ENCODE data around the gene RPL15.
"Not testable (repeated sequence)": the region's sequence is repeated elsewhere in the genome, so short reads cannot be mapped to it uniquely, and the experiment has no call there.

RPL15 gene

GRCh38 chr3:23889950-23890349 lies 27.0 kb upstream of the RPL15 start:
- no peak for DNase-seq

- no peak for DNase-seq
Observed at GRCh38 chr3:23894254-23895061, 22.5 kb upstream of the RPL15 start.

GRCh38 chr3:23895181-23895580 lies 21.8 kb upstream of the RPL15 start:
- no peak for DNase-seq

GRCh38 chr3:23900744-23901143 lies 16.2 kb upstream of the RPL15 start:
- no peak for DNase-seq

DNA sequence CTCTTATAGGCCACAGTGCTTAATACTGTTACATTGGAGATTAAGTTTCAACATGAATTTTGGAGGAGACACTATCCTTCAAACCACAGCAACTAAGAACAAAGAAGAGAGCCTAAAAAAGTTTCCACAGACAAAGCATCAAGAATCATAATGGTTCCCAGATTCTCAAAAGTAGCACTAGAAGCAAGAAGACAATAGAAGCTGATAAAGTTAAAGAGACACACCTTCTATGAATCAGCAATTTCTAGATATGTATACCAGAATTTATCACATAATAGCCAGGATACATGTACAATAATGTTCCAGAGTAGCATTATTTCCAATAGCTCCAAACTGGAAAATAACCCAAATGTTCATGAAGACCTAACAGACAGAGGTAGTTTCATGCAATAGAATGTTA lies 12.4 kb upstream of the RPL15 start:
- no peak for DNase-seq

GRCh38 chr3:23909341-23909740 lies 7.6 kb upstream of the RPL15 start:
- DNase-seq = no peak

GRCh38 chr3:23911397-23911796 lies 5.5 kb upstream of the RPL15 start:
- no peak for DNase-seq

GRCh38 chr3:23912335-23912734 lies 4.6 kb upstream of the RPL15 start:
- DNase-seq = not testable (repeated sequence)

- no peak for DNase-seq
Observed at GRCh38 chr3:23913182-23913581, 3.8 kb upstream of the RPL15 start.

GRCh38 chr3:23913873-23914743 lies 2.8 kb upstream of the RPL15 start:
- DNase-seq = no peak

DNA sequence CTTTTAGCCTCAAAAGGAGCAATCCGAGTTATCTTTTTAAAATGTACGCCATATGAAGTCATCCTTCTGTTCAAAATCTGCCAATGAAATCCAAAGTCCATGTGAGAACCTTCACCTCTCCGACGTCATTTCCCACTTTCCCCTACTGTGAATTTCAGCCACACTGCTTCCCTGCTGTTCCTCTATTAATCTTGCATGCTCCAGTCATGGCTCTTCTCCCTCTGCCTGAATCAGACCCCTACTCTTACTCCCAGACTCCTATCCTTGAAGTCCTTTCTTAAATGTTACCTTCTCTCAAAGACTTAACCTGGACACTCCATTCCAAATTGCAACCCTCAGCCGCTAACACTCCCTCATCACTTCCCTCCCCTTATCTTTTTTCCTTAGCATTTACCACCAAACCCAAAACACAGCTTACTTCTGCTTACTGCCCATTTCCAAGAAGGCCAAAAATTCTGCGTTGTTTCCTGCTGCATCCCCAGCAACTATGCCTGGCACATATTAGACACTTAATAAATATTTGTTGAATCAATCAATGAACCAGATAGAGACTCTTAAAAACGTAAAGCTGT lies 1.3 kb upstream of the RPL15 start:
- no peak for DNase-seq

GRCh38 chr3:23916152-23916885 lies 613 bp upstream of the RPL15 start:
- no peak for DNase-seq

DNA sequence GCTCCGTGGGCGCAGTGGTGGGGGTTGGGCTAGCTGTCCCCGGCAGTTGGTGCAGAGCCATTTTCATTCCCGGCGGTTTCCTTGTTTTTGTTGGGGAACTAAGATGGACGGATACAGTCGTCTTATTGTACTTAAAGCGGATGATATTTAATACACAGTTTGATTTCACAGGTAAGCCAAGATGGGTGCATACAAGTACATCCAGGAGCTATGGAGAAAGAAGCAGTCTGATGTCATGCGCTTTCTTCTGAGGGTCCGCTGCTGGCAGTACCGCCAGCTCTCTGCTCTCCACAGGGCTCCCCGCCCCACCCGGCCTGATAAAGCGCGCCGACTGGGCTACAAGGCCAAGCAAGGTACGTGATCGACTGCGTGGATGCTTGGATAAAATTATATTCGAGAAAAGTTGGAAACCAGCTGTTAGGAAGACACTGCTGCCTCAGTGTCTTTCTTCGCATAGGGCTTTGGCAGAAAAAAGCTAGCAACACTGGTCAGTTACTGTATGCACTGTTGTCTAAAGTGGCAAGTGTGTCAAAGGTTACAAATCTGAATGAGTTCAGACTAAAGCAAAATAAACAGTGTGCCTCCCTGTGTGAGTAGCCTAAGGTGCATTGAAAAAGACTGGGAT lies 859 bp downstream of the RPL15 start:
- DNase-seq = not testable (repeated sequence)

DNA sequence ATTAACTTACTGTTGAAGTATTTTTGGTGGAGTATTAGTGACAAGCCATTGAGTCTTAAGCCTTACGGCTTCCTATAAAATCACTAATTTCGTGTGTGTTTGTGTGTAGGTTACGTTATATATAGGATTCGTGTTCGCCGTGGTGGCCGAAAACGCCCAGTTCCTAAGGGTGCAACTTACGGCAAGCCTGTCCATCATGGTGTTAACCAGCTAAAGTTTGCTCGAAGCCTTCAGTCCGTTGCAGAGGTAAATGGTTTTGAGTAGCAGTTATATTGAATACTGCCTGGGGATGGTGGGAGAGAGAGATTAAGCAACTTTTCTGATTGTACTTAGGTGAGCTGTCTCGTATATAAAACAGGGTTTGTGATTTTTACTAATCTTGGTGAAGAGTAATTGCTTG lies 1.4 kb downstream of the RPL15 start:
- not testable (repeated sequence) for DNase-seq

- no peak for DNase-seq
Observed at GRCh38 chr3:23919628-23920027, 2.7 kb downstream of the RPL15 start.

DNA sequence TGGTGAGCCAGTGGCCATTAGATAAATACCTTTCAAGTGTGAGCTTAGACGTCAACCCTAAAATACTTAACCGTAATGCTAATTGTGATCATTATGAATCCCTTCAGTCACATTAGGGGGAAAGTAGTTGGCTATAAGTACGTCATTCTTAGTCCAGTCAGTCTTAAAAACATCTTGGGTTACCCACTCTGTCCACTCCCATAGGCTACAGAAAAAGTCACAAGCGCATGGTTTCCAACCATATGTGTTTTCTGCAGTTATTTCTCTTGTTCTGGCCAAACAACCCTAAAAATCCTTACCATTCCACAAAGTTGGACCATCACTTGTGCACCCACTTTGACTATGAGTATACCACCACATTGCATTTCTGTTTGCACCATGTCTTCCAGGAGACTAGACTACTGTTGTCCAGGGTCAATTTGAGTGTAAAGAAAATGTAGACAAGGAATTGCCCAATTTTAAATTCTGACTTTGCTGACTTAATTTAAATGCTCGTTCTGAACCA lies 3.3 kb downstream of the RPL15 start:
- DNase-seq = no peak

- no peak for DNase-seq
Observed at GRCh38 chr3:23921052-23921511, 4.2 kb downstream of the RPL15 start.

DNA sequence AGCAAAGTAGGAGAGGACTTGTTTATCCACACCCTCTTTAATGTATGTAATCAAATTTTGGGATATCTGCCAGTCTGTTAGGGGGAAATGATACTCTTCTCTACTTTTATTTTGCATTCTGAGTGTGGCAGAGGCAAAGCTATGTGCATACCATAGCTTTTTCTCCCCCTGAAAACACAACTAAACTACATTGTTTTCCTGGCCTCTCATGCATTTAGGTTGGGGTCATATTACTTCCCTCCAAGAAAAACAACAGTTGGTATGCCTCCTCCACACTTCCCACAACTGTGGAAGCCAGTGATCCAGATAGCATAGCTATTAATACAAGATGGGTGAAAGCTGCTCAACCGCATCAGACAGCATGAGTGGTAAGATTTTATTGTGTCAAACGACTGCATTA lies 6.9 kb downstream of the RPL15 start:
- peak; percentile 64 for DNase-seq

DNA sequence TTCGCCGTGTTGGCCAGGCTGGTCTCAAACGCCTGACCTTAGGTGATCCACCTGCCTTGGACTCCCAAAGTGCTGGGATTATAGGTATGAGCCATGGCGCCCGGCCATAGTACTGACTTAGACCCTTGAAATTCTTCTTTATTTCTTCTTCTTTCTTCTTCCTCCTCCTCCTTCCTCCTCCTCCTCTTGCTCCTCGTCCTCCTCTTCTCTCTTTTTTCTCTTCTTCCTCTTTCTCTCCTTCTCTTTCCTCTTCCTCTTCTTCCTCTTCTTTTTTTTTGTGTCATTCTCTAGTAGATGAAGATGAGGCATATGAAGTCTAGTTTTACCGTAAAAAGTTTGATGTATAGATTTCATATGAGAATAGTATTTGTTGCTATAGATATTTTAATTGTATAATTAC lies 9.3 kb downstream of the RPL15 start:
- no peak for DNase-seq

GRCh38 chr3:23926736-23927135 lies 9.8 kb downstream of the RPL15 start:
- no peak for DNase-seq

DNA sequence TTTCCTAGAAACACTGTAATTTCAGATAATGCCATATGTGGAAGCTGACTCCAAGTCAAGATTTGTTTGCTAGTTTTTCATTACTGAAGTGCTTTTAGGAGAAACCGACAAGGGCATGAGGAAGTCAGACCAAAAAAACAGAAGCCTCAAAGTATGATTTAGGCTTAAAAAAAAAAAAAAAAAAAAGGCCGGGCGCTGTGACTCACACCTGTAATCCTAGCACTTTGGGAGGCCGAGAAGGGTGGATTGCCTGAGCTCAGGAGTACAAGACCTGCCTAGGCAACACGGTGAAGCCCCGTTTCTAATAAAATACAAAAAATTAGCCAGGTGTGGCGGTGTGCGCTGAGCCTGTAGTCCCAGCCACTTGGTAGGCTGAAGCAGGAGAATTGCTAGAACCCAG lies 11.6 kb downstream of the RPL15 start:
- no peak for DNase-seq

DNA sequence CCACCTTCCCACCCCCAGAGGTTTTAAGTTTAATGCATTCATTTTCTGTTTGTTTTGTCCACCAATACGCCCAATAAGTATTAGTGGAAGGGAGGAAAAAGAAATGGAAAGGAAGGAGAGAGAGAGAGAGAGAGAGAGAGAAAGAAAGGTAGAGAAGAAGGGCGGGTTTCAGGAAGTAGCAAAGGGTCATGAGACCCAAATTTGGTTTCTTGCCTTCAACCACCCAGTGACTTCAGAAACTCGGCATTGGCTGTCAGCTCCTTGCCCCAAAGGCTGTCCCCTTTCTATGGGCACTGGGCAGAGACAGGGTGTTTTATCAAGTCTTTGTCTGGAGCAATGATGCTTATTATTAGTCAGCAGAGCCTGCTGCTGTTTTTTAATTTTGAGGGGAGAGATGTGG lies 14.7 kb downstream of the RPL15 start:
- DNase-seq = no peak

All from NCI-H2171 (cell line).